NT2/D1 (cell line): Measurements from ENCODE around the gene HCRTR1.

Source experiments
- DNase-seq: peaks from one replicate; pipeline ENCODE4 v3.0.0-alpha.2; 2011; ENCODE audit warnings: low read depth, low spot score
- H3K27me3 ChIP-seq: 2 replicates; pipeline ENCODE4 v1.6.0; 2011; ENCODE audit warnings: mild to moderate bottlenecking; ENCODE audit not compliant: insufficient read length, insufficient read depth
- H3K36me3 ChIP-seq: 2 replicates; pipeline ENCODE4 v1.6.1; 2011; ENCODE audit warnings: mild to moderate bottlenecking, low read length, mixed read lengths; ENCODE audit not compliant: insufficient read depth, insufficient read length
- H3K4me1 ChIP-seq: 2 replicates; pipeline ENCODE4 v1.5.1; 2011; ENCODE audit not compliant: insufficient read depth, insufficient read length
- H3K4me3 ChIP-seq: 2 replicates; pipeline ENCODE4 v1.5.1; 2011; ENCODE audit warnings: low read depth; ENCODE audit not compliant: insufficient read length
- H3K9ac ChIP-seq: 2 replicates; pipeline ENCODE4 v1.6.0; 2011; ENCODE audit warnings: low read depth; ENCODE audit not compliant: insufficient read length
- H3K9me3 ChIP-seq: 2 replicates; pipeline ENCODE4 v1.5.1; 2011; ENCODE audit warnings: mild to moderate bottlenecking, low read length; ENCODE audit not compliant: insufficient read depth
- SUZ12 ChIP-seq: IDR thresholded peaks from 2 replicates; pipeline ENCODE4 v1.6.1; 2011; ENCODE audit not compliant: insufficient read length, insufficient read depth; ENCODE audit errors: extremely low read depth
- YY1 ChIP-seq: IDR thresholded peaks from 2 replicates; pipeline ENCODE4 v1.6.1; 2011; ENCODE audit not compliant: insufficient read length, insufficient read depth
- ZNF274 ChIP-seq: IDR thresholded peaks from 2 replicates; pipeline ENCODE4 v1.6.1; 2011; ENCODE audit warnings: mild to moderate bottlenecking, low read depth, low read length

Gene HCRTR1

GRCh38 chr1:31668303-31668883 is 50.9 kb downstream of the HCRTR1 start:
- peaks cover 3% of the 10 kb centered on the region for H3K27me3 ChIP-seq
- no peak for DNase-seq
- peaks cover 36% of the 10 kb centered on the region for H3K4me1 ChIP-seq
- no peaks in the 10 kb centered on the region for H3K9me3 ChIP-seq
- no peak overlapping the region for H3K4me3 ChIP-seq
- H3K36me3 ChIP-seq: no peaks in the 10 kb centered on the region
- TF ChIP-seq SUZ12 (no peak), YY1 (no peak), ZNF274 (no peak)
- no peak overlapping the region for H3K9ac ChIP-seq

GRCh38 chr1:31669433-31669785 is 51.9 kb downstream of the HCRTR1 start:
- Histone ChIP-seq H3K9ac (no peak overlapping the region), H3K9me3 (no peaks in the 10 kb centered on the region), H3K36me3 (no peaks in the 10 kb centered on the region), H3K4me1 (peaks cover 41% of the 10 kb centered on the region), H3K4me3 (no peak overlapping the region), H3K27me3 (peaks cover 3% of the 10 kb centered on the region)
- DNase-seq: no peak
- TF ChIP-seq YY1: no peak
- TF ChIP-seq SUZ12: no peak
- TF ChIP-seq ZNF274: no peak

- DNase-seq: no peak
- H3K4me1 ChIP-seq: peaks cover 43% of the 10 kb centered on the region
- H3K4me3 ChIP-seq: no peak overlapping the region
- TF ChIP-seq ZNF274 (no peak), YY1 (no peak), SUZ12 (no peak)
- no peaks in the 10 kb centered on the region for H3K36me3 ChIP-seq
- H3K27me3 ChIP-seq: peaks cover 3% of the 10 kb centered on the region
- H3K9ac ChIP-seq: no peak overlapping the region
- no peaks in the 10 kb centered on the region for H3K9me3 ChIP-seq
Observed at GRCh38 chr1:31669786-31670592, 52.5 kb downstream of the HCRTR1 start.

GRCh38 chr1:31670593-31670964 is 53.1 kb downstream of the HCRTR1 start:
- TF ChIP-seq ZNF274 (no peak), YY1 (no peak), SUZ12 (no peak)
- H3K27me3 ChIP-seq: peaks cover 3% of the 10 kb centered on the region
- H3K36me3 ChIP-seq: no peaks in the 10 kb centered on the region
- no peaks in the 10 kb centered on the region for H3K9me3 ChIP-seq
- peaks cover 47% of the 10 kb centered on the region for H3K4me1 ChIP-seq
- DNase-seq: no peak
- H3K4me3 ChIP-seq: no peak overlapping the region
- no peak overlapping the region for H3K9ac ChIP-seq

- no peak for TF ChIP-seq ZNF274
- TF ChIP-seq SUZ12: no peak
- TF ChIP-seq YY1: no peak
Observed at GRCh38 chr1:31671147-31671546, 53.7 kb downstream of the HCRTR1 start.

GRCh38 chr1:31671561-31672201 is 54.2 kb downstream of the HCRTR1 start:
- DNase-seq: no peak
- peaks cover 42% of the 10 kb centered on the region for H3K4me1 ChIP-seq
- H3K36me3 ChIP-seq: no peaks in the 10 kb centered on the region
- H3K9me3 ChIP-seq: no peaks in the 10 kb centered on the region
- H3K9ac ChIP-seq: no peak overlapping the region
- no peak for TF ChIP-seq YY1
- no peak for TF ChIP-seq ZNF274
- no peak for TF ChIP-seq SUZ12
- no peak overlapping the region for H3K4me3 ChIP-seq
- peaks cover 3% of the 10 kb centered on the region for H3K27me3 ChIP-seq

More at GRCh38 chr1:31671147-31671546, 53.7 kb downstream of the HCRTR1 start:
- no peaks in the 10 kb centered on the region for H3K9me3 ChIP-seq
- peaks cover 3% of the 10 kb centered on the region for H3K27me3 ChIP-seq
- H3K9ac ChIP-seq: no peak overlapping the region
- peaks cover 44% of the 10 kb centered on the region for H3K4me1 ChIP-seq
- H3K36me3 ChIP-seq: no peaks in the 10 kb centered on the region
- DNase-seq: no peak
- no peak overlapping the region for H3K4me3 ChIP-seq

GRCh38 chr1:31672986-31673385 is 55.5 kb downstream of the HCRTR1 start:
- Histone ChIP-seq H3K9ac (no peak overlapping the region), H3K4me3 (no peak overlapping the region), H3K36me3 (no peaks in the 10 kb centered on the region), H3K27me3 (peaks cover 3% of the 10 kb centered on the region), H3K4me1 (peaks cover 36% of the 10 kb centered on the region), H3K9me3 (no peaks in the 10 kb centered on the region)
- TF ChIP-seq SUZ12 (no peak), YY1 (no peak), ZNF274 (no peak)
- no peak for DNase-seq
